WTC11 (cell line): Measurements from ENCODE around the gene MASP2.

ENCODE experiments used
- ATF6 ChIP-seq: sonication (generic); formaldehyde crosslinking; IDR thresholded peaks from 2 replicates; pipeline ENCODE4 v1.8.1; 2023; ENCODE audit warnings: mild to moderate bottlenecking, missing genetic modification reagents
- CTCF ChIP-seq: fragments of 200-600 bp; IDR thresholded peaks from 2 replicates; pipeline ENCODE4 v1.8.0; 2022; ENCODE audit warnings: antibody characterized with exemption
- E2F4 ChIP-seq: sonication (generic); formaldehyde crosslinking; IDR thresholded peaks from 2 replicates; pipeline ENCODE4 v1.8.1; 2022; ENCODE audit warnings: low read depth, mild to moderate bottlenecking, moderate library complexity, missing genetic modification reagents, borderline replicate concordance
- JUN ChIP-seq: sonication (generic); formaldehyde crosslinking; IDR thresholded peaks from 2 replicates; pipeline ENCODE4 v1.8.0; 2023; ENCODE audit warnings: mild to moderate bottlenecking, missing genetic modification reagents
- NFE2L1 ChIP-seq: sonication (generic); formaldehyde crosslinking; IDR thresholded peaks from 2 replicates; pipeline ENCODE4 v1.8.1; 2023; ENCODE audit warnings: missing genetic modification reagents
- NR1H2 ChIP-seq: sonication (generic); formaldehyde crosslinking; IDR thresholded peaks from 2 replicates; pipeline ENCODE4 v1.9.0; 2021; ENCODE audit warnings: mild to moderate bottlenecking, moderate library complexity, missing genetic modification reagents
- ZNF263 ChIP-seq: sonication (generic); formaldehyde crosslinking; IDR thresholded peaks from 2 replicates; pipeline ENCODE4 v1.8.1; 2022; ENCODE audit warnings: low read depth, mild to moderate bottlenecking, moderate library complexity, missing genetic modification reagents
- ZNF512 ChIP-seq: sonication (generic); formaldehyde crosslinking; IDR thresholded peaks from 2 replicates; pipeline ENCODE4 v1.8.1; 2022; ENCODE audit warnings: missing genetic modification reagents, borderline replicate concordance

- TF ChIP-seq NR1H2 (no peak), JUN (CRISPR knock-in tag) (no peak), CTCF (no peak), NFE2L1 (CRISPR knock-in tag) (no peak), ZNF512 (CRISPR knock-in tag) (no peak), ATF6 (no peak), ZNF263 (CRISPR knock-in tag) (no peak), E2F4 (CRISPR knock-in tag) (no peak)
Measured at GRCh38 chr1:11058026-11058425, 11.0 kb upstream of the MASP2 start.
